Prostate gland (tissue), 2 donors: Measurements from ENCODE around the gene ILKAP. TPM values are rescaled to one million over a fixed set of nuclear protein-coding genes. Genes with fewer than 3 reads are reported as not detected.

Experiments used
- DNase-seq: peaks from one replicate; pipeline ENCODE4 v3.0.0-alpha.2; 2019; ENCODE audit warnings: low spot score
- H3K27ac ChIP-seq, 2 donors: fragments of 200-600 bp; sonication (generic); 2 replicates each; pipeline ENCODE4 v1.5.1; 2017 to 2019
- H3K27me3 ChIP-seq: fragments of 200-600 bp; sonication (generic); replicated peaks from 2 replicates; pipeline ENCODE4 v1.5.1; 2019; ENCODE audit not compliant: insufficient read depth
- H3K36me3 ChIP-seq, 2 donors: fragments of 200-600 bp; sonication (generic); 1 replicate in 1 of 2; 2 replicates in 1 of 2; pipeline versions ENCODE4 v1.5.1 to v1.8.1; 2017 to 2019
- H3K4me1 ChIP-seq: fragments of 200-600 bp; sonication (generic); replicated peaks from 2 replicates; pipeline ENCODE4 v1.5.1; 2019
- H3K4me3 ChIP-seq, 2 donors: fragments of 200-600 bp; sonication (generic); 2 replicates each; pipeline ENCODE4 v1.5.1; 2017 to 2019
- H3K9me3 ChIP-seq: fragments of 200-600 bp; sonication (generic); 2 replicates; pipeline ENCODE4 v1.5.1; 2017
- POLR2A ChIP-seq: fragments of 450-650 bp; IDR thresholded peaks from one replicate; pipeline ENCODE4 v1.6.1; 2016; ENCODE audit warnings: antibody characterized with exemption, mild to moderate bottlenecking
- POLR2AphosphoS5 ChIP-seq: sonication (generic); formaldehyde crosslinking; IDR thresholded peaks from one replicate; pipeline ENCODE4 v1.6.1; 2017; ENCODE audit warnings: antibody characterized with exemption
- WGBS: methylation state at CpG from one replicate; pipeline ENCODE4 v1.1.5; 2018; 5-methylcytosine and 5-hydroxymethylcytosine counted together
- intact Hi-C: fragments of 100-400 bp; cut with DNase I; formaldehyde crosslinking; loops from one replicate; pipeline ENCODE4 v1.14.2; 2022
- total RNA-seq, 2 donors: library from RNA; depleted of rRNA; stranded (reverse); fragments of >200 nt; gene quantifications; one replicate each; pipeline ENCODE4 v1.1.0, GENCODE V29; 2016
- TF ChIP-seq, protein P1 (sequence below), 4 experiments: fragments of 200-600 bp in 2 of 4; fragments of 450-650 bp in 2 of 4; sonication (generic) in 2 of 4; IDR thresholded peaks; 1 replicate in 3 of 4; 2 replicates in 1 of 4; pipeline ENCODE4 v1.5.1; 2016 to 2019; ENCODE audit warnings: antibody characterized with exemption in 4 of 4, mild to moderate bottlenecking in 2 of 4, moderate library complexity in 2 of 4

ILKAP gene
- total RNA-seq, 2 donors from 2014 or later: 33.6 to 41.8 TPM

GRCh38 chr2:238203973-238204683 lies 633 bp upstream of the ILKAP start:
- H3K4me3 ChIP-seq: peak overlapping the region; percentile 85 to 95
- peak overlapping the region; percentile 70 to 93 for H3K27ac ChIP-seq
- H3K36me3 ChIP-seq: no peaks in the 10 kb centered on the region
- no peak for TF ChIP-seq POLR2A
- intact Hi-C loops: no loop called here
- no peak for DNase-seq
- no peaks in the 10 kb centered on the region for H3K27me3 ChIP-seq
- WGBS: 56% methylated on average over 18 of the region's 18 CpGs
- no peaks in the 10 kb centered on the region for H3K9me3 ChIP-seq
- peaks cover 6% of the 10 kb centered on the region for H3K4me1 ChIP-seq

GRCh38 chr2:238202326-238203093 lies 985 bp downstream of the ILKAP start:
- H3K27ac ChIP-seq: peak overlapping the region; percentile 83 to 93
- intact Hi-C loops: no loop called here
- DNase-seq: no peak
- H3K36me3 ChIP-seq: no peaks in the 10 kb centered on the region
- peak overlapping the region; percentile 85 to 95 for H3K4me3 ChIP-seq
- TF ChIP-seq, protein P1, sequence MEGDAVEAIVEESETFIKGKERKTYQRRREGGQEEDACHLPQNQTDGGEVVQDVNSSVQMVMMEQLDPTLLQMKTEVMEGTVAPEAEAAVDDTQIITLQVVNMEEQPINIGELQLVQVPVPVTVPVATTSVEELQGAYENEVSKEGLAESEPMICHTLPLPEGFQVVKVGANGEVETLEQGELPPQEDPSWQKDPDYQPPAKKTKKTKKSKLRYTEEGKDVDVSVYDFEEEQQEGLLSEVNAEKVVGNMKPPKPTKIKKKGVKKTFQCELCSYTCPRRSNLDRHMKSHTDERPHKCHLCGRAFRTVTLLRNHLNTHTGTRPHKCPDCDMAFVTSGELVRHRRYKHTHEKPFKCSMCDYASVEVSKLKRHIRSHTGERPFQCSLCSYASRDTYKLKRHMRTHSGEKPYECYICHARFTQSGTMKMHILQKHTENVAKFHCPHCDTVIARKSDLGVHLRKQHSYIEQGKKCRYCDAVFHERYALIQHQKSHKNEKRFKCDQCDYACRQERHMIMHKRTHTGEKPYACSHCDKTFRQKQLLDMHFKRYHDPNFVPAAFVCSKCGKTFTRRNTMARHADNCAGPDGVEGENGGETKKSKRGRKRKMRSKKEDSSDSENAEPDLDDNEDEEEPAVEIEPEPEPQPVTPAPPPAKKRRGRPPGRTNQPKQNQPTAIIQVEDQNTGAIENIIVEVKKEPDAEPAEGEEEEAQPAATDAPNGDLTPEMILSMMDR (IDR thresholded peaks at IDR 0.05): no peak
- TF ChIP-seq POLR2AphosphoS5 (no peak), POLR2A (no peak)
- no peaks in the 10 kb centered on the region for H3K9me3 ChIP-seq
- H3K4me1 ChIP-seq: peaks cover 6% of the 10 kb centered on the region
- no peaks in the 10 kb centered on the region for H3K27me3 ChIP-seq
- 7% methylated on average over 27 of the region's 27 CpGs for WGBS

- no peak for DNase-seq
- WGBS: 83% methylated on average over 2 of the region's 2 CpGs
- H3K4me3 ChIP-seq: no peak overlapping the region
- intact Hi-C loops: no loop called here
- H3K27me3 ChIP-seq: no peaks in the 10 kb centered on the region
- no peaks in the 10 kb centered on the region for H3K9me3 ChIP-seq
- no peaks in the 10 kb centered on the region for H3K4me1 ChIP-seq
- H3K36me3 ChIP-seq: peaks cover 11 to 37% of the 10 kb centered on the region in 2 donors
- TF ChIP-seq, protein P1 (IDR thresholded peaks at IDR 0.05): no peak
- TF ChIP-seq POLR2AphosphoS5: no peak
- no peak for TF ChIP-seq POLR2A
- H3K27ac ChIP-seq: no peak overlapping the region
Observed at GRCh38 chr2:238190445-238190844, 13.1 kb downstream of the ILKAP start.

DNA sequence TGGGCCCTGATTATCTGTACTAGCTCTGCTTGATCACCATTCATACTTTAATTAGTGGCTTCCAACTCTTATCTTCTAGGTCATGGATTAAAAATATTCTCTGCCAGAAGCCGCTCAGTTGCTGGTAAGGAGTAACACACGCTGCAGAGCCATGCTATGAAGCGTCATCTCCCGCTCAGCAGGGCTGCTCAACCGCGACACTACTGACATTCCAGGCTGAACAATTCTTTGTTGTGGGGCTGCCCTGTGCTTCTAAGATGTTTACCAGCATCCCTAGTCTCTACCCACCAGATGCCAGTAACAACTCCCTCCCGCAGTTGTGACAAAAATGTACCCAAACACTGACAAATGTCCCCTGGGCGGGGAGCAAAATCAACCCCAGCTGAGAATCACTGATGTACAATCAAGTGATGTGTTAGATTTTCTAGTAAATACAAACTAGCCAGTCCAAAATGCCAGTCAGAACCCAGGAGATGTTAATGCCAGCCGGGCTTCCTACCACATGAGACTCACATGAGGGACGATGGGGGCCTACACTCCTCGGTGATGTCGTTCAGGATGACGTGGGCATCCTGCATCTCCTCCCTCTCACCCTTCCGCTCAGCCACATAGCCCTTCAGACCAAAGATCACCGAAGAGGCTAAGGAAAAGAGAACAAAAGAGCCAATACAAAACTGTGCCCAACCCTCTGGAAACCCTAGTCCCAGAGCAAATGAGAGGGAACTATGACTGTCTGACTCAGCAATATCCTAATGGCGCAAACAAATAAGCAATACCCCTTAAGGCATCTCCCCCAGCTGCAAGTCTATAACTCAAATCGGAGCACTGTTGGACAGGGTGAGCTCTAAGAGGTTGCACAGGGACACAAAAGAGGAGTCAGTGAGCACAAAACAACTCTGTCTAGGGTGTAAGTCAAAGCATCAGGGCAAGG lies 15.6 kb downstream of the ILKAP start:
- TF ChIP-seq POLR2A (no peak), POLR2AphosphoS5 (no peak)
- TF ChIP-seq, protein P1 (IDR thresholded peaks at IDR 0.05): no peak
- Histone ChIP-seq H3K27me3 (no peaks in the 10 kb centered on the region), H3K4me3 (no peak overlapping the region), H3K9me3 (no peaks in the 10 kb centered on the region), H3K36me3 (peaks cover 16 to 41% of the 10 kb centered on the region in 2 donors), H3K4me1 (no peaks in the 10 kb centered on the region), H3K27ac (no peak overlapping the region)
- 88% methylated on average over 17 of the region's 17 CpGs for WGBS
- no peak for DNase-seq
- intact Hi-C loops: no loop called here

DNA sequence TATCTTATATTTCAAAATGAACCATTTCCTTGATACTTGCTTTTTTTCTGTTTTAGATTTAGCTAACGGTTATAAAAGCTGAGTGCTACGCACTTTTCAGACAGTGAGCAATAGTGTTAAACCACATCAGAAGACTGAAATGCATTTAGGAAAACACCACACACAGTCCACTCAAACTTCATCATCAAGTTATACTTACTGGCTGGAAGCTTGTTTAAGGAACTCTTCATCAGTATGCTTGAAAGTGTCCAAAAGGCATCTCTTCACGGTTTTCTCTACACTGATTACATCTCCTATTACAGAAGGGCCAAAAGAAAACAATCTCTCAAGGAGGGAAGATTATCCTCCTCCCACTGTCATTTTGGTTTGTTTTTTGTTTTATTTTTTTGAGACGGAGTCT lies 19.7 kb downstream of the ILKAP start:
- TF ChIP-seq POLR2A (no peak), POLR2AphosphoS5 (no peak)
- TF ChIP-seq, protein P1 (IDR thresholded peaks at IDR 0.05): no peak
- peaks cover 20 to 40% of the 10 kb centered on the region in 2 donors for H3K36me3 ChIP-seq
- H3K4me1 ChIP-seq: no peaks in the 10 kb centered on the region
- no peaks in the 10 kb centered on the region for H3K9me3 ChIP-seq
- no peak for DNase-seq
- intact Hi-C loops: no loop called here
- WGBS: 81% methylated on average over 4 of the region's 4 CpGs
- H3K27ac ChIP-seq: no peak overlapping the region
- no peaks in the 10 kb centered on the region for H3K27me3 ChIP-seq
- no peak overlapping the region for H3K4me3 ChIP-seq
